GM21723 (cell line): ENCODE measurements around the gene CAMK1D.
A peak's percentile ranks its signal among the peaks of the same experiment; 100 is the strongest.

ENCODE experiments used
- ATAC-seq: cut with Tn5 transposase; IDR thresholded peaks from one replicate; pipeline ENCODE4 v1.9.1; 2021; ENCODE audit warnings: mild to moderate bottlenecking, moderate library complexity; ENCODE audit not compliant: unreplicated experiment

The CAMK1D gene

DNA sequence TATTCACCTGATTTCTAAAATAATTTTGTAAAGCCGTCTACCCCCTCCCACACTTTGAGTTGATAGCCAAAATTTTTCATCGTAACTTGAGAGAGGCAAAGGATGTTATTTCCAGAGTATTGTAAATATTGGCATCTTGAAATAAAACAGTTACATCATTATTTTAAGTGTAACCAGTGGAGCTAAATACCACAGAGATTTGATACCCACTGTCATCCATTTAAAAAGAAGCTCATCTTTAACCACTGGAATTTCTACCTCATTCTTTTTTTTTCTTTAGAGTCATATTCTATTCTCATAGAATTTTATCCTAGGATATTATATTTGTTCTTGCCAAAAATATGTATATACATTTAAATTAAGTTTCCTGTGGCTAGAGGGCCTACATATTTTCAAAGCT, 48.6 kb downstream of the CAMK1D start:
- ATAC-seq: no peak

DNA sequence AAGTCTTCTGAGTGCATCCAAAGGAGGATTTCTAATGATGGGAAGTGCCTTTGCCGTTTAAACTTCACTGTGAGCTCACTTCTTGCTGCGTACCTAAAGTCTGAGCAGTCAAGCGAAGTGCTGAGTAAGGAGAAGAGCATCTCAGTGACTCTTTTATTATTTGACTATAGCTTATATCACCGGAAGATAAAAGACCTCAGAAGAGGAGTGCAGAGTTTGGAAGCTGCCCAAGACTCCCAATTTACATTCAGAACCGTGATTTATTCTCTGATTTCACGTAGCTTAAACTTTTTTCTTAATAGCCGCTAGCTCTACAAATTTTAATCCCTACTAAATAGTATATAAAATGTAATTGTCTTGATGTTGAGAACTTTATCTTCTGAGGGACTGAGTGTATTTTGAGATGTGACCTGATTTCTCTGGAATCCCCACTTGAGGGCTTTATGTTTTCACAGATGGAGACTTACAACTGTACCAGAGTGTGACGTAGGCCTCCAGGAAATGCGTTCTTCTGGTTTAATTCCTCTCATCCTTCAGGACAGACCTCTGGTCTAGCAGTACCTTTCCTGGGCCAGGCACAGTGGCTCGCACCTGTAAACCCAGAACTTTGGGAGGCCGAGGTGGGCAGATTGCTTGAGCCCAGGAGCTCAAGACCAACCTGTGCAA, 51.1 kb downstream of the CAMK1D start:
- no peak for ATAC-seq

DNA sequence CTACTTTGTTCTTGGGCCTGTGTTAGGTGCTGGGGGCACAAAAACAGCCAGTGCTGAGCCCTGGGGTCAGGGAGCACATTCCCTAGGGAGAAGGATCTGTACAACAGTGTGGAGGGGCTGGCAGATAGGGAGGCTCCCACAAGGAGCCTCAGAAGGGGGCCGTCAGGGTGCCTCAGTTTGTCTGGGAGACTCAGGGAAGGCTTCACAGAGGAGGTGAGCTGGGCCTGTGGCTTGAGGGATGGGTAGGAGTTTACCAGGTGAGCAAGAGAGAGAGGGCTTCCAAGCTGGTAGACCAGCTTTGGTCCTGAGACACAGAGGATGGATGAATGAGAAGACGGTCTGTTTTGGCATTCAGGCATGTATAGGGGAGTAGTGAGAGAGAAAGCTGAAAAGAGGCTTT, 52.1 kb downstream of the CAMK1D start:
- no peak for ATAC-seq

DNA sequence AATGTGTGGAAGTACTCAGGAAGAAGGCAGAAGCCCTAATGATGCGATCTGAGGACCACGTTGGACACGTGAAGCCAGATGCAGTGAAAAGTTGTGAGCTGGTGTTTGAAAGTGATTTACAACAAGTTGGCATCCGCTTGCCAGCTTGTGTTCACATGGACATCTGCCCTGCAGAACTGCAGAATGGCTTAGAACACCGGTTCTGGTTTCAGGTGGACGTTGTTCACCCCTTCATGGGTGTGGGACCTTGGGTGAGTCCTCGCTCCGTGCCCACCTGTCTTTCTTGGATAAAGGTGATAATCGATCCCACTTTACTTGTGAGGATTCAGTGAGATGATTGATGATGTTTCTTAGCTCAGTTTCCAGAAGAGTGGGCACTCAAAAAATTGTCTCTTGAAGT, 53.8 kb downstream of the CAMK1D start:
- ATAC-seq: no peak

DNA sequence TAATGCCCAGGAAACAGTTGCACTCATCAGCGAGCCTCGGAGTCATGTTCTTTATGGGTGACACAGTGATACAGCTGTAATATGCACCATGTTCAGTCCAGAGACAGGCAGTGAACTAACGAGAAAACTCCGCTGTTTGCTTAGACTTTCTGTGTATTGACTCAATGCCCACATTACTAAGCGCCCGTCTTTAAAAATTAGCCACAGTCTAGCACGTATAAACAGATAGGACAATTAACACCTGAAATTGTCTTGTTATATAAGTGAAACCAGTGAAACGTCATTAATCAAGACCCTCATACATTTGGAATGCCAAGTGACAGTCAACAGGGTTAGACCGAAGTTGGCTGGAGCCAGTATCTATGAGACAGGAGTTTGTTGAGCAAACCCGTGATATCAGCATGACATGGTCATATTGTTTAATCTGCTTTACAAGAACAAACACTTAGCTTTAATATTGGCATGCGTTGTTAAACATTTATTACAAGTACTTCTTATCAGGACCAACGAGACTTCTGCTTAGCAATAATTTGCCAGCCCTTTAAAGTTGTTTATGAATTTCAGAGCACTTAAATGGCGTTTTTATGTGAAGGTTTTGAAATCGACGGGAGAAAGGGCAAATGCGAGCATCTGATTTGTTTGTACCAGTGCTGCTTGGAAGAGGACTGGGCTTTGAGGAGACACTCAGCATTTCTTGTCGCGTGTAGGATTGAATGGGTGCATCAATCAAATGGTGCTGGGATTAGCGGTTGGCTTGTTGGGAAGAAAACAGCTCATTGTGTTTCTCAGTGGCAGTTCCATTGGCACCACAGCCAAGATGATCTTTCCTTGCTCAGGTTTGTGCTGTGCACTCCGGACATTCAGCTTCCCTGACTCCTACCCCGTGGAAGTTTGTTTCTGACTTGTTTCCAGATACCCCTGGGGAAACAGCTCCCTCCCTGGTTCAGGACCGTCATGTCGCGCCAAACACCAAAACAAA, 56.3 kb downstream of the CAMK1D start:
- ATAC-seq: no peak

DNA sequence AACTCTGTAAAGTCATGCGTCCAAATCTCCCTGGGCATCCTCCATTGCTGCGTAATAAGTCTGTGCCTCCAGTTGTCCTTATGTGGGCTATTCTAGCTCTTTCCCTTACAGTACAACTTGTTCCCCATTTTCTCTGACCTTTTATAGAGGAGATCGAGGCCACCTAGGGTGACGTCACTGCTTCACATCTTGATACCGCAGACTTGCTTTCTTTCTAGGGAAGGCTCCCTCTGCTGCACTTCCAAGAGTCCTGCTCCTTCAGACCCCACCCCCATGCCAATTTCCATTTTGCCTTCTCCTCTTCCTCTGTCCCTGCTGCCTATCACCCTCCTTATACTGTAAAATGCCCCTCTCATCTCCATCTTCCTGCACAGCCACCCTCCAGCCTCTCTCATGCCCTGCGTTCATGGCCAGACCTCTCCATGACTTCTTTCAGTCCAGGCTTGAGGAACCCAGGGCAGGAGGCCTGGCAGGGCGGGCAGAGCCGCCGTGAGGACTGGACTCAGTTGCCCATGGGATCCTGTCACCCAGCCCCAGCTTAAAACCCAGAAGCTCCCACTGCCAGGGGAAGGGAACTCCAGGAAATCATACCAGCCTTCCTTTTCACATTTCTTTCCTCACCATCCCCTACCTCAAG, 57.5 kb downstream of the CAMK1D start:
- no peak for ATAC-seq

DNA sequence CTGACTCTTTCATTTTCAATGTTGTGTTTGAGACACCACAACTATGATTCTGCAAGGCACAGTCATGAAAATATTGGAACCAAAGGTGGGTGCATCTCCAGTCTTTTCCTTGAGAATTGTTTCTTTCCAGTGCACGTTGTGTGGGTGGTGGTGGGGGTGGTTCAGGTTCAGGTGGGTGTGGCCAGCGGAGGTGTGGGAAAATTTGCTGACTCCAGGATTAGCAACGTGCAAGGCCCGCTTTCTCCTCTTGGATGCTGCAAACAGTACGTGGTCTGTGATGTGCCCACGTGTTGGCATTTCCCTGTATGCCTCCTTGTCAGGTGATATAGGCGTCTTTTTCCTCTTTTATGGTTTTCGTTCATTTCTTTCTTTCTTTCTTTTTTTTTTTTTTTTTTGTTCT, 59.1 kb downstream of the CAMK1D start:
- ATAC-seq: no peak

DNA sequence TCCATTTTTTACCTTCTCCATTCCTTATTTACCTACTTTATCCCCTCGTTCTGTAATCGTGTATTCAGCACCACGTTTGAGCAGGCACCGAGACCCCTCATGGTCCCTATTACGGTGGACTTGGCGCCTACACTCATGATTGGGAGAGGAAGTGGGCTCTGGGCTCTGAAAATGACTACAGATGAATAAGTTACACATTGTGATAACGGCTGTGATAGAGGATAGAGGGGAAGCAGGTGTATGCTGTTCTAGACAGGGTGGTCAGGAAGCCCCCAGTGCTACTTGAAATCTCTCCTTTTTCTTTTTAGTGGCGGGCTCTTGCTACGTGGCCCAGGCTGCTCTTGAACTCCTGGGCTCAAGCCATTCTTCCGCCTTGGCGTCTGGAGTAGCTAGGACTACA, 59.8 kb downstream of the CAMK1D start:
- no peak for ATAC-seq

DNA sequence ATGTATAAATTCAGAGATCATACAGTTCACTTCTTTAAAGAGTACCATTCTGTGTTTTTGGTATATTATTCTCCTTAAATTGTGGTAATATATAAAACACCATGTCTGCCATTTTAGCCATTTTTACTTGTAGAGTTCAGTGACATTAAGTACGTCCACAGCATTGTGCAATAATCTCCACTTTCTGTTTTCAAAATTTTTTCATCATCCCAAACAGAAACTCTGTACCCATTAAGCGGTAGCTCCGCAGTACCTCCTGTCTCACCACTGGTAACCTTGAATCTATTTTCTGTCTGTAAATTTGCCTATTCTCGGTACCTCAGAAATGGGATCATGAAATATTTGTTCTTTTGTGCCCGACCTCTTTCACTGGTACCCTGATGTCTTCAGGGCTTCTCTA, 60.3 kb downstream of the CAMK1D start:
- ATAC-seq: no peak

DNA sequence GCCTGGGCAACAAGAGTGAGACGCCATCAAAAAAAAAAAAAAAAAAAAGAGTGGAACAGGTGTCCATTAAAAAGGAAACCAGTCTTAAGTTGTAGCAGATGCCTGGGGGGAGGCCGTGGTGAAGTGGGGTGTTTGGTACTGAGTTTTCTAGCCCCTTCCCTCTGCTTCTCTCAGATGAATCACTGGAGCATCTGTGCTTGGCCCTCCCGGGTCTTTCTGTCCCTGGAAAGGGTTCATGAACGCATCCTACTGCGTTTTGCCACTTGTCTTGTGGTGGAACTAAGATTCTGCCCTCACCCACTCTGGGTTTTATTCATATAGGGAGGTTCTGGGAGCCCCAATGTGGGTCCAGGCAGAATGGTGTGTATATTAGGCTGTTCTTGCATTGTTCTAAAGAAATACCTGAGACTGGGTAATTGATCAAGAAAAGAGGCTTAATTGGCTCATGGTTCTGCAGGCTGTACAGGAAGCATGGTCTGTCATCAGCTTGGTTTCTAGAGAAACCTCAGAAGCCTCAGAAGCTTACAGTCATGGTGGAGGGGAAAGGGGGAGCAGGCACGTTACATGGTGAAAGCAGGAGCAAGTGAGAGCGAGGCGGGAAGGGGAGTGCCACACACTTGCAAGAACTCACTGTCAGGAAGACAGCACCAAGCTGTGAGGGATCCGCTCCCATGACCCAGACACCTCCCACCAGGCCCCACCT, 63.5 kb downstream of the CAMK1D start:
- peak; percentile 56 for ATAC-seq

DNA sequence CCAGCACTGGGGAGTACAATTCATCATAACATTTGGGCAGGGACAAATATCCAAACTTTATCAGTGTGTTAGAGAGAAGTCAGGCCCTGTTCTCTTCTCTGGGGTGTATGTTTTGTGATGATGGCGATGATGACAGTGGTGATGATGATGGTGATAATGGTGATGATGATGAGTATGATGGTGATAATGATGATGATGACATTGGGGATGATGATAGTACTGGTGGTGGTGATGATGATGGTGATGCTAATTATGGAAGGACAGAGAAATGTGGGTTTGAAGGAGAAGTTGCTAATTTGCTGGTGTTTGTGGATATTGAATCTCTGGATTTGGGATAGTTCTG, 64.0 kb downstream of the CAMK1D start:
- no peak for ATAC-seq

DNA sequence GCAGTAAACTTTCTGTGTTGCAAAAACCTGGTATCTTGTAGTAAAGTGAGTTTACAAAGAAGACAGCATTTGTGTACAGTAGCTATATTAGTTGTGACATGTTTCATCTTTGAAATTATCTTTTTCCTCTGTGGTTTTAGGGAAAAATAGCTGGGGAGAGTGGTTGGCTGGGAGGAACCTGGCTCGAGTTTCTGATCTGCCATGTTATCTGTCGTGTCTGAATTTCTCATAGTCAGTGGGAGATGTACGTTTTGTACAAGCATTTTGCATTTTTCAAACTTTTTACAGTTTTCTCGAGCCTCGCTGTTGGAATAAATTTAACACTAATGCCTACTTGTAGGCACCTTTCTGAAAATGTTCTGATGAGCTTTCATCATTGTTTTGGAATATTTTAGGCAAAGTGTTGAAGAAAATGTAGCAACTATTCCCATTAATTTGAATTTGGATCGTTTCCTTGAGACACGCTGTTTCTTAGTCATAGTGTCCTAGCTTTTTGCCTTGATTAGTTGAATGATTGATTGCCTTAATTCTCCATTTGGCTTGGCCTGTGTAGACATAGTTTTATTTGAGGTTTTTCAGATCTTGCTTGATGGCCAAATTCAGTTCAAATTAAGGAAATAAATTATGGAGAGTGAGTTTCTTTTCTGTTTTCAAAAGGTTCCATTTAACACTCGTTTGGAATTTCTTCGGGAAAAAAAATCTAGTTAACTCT, 65.1 kb downstream of the CAMK1D start:
- no peak for ATAC-seq

DNA sequence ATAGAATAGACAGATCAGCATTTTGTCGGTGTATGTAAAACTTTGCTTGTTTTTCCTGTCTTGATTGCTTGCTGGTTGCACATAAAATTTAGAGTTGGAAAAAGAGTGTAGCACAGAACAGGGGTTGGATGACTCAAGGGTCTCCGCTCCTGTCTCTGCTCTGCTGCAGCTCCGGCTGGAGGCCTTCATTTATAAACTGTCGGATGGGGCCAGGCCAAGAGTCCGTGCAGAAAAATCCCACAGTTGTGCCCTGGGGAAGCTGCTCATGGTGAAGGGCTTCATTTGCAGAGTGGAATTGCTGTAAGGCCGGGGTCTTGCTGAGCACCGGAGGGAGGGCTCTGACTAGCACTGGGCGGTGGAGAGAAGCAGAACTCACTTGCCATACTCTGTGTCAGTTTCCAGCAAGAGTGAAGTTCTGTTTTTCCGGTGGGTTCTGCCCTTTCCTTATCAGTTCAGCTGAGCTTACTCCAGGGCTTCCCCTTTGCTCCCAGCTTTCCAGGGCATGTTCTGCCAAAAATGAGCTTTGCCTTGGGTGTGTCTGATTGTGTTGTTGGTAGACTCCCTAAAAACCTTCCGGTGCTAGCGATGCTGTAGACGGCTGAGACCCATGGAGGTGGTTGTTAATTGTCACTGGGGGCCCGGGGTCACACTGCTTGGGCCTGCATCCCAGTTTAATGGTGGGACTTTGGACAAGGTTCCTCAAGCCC, 67.2 kb downstream of the CAMK1D start:
- ATAC-seq: no peak

DNA sequence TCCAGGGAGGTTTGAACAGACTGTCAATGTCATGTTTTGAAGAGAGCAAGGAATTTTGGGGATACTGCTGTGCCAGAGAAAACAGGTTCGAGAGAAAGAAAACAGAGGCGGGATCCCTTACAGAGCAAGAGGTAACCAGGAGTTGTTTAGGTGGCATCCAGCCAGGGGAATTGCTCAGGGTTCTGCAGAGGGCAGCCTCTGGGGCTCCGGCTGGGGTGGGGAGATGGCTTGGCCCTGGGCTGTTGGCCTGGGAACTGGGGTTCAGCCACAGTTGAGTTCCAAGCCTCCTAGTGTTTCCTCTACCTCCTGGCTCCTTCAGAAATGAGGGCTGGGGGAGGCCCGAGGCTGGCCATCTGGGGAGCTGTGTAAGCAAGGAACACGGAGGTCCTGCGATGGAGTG, 68.0 kb downstream of the CAMK1D start:
- no peak for ATAC-seq

DNA sequence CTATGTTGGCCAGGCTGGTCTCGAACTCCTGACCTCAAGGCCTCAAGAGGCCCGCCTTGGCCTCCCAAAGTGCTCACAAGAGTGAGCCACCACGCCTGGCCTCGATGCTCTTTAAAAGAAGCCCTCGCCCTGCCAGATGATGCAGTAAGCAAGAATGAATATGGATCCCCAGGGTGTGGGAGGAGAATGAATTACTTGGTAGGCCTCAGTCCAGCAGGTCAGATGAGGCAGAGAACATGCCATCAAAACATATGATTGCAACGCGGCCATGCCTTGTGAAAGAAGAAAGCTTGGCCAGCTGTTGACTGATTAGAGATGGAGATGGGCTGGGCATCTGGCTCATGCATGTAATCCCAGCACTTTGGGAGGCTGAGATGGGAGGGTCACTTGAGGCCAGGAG, 68.7 kb downstream of the CAMK1D start:
- ATAC-seq: no peak

DNA sequence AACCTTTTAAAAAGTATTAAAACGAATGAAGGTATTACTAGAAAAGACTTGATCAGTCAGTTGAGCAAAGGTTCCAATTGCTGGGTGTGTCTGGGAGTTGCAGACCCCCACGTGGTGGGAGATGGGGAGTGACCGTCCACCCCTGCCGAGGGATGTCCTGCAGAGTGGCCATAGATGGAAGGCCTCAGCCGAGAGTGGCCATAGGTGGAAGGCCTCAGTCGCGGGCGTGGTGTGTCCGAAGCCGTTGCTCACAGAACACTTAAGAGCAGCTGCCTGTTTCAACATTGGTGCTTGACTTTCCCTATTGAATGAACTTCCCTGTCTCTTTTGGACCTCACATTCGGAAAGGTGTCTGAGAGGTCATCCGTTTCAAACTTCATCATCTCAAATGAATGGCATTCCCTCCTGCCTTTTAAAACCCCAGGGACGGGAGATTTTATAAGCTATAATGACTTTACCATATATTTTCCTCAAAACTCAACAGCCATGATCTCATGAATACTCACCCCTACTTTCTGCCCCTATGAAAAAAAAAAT, 69.4 kb downstream of the CAMK1D start:
- ATAC-seq: no peak

DNA sequence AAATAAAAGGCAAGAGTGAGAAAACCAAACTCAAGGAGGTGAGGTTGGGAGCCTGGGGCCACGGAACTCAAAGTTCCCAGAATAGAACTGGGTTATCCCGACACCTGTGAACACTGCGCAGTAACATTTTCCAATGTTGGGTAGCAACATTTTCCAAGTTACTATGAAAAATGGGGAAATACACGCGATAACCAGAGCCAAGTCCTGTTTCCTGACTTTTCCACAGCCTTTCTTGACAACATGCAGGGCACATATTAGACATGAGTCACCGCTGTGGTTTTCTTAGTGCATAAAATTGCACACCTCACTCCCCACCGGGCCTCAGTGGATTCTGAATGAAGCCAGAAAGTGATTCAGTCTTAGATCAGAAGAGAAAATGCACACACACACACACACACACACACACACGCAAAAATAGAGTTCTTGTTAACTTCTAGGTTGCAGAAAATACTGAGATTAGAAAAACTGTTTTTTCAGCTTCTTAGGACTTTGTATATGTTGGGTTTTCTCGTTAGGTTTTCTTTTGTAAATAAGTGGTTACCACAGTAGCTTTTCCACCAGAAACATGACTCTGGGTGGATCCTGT, 70.0 kb downstream of the CAMK1D start:
- ATAC-seq: no peak

DNA sequence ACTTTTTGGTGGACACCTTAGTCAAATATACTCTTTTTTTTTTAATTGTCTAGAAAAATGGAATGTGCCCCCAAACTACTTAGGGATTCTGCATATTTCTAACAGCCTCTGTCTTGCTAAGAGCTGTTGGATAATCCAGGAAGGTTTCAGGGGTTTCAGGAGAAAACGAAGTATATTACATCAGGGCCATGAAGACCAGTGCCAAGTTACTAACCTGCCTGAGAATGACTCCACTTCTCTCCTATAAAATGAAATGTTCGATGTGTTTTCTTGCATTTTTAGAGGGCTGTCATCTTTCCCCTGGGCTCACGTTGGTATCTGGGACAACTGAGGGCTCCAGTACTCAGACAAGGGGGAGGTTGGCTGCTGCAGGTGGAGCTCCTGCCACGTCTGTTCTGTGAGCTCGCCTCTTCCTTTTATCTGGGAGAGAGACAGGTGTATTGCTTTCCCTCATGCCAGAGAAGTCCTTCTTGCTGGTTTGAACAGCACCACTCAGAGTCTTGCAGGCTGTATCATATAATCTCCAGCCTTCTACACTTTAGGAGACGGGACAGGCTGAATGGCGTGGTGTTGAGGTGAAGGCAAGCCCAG, 71.3 kb downstream of the CAMK1D start:
- no peak for ATAC-seq

DNA sequence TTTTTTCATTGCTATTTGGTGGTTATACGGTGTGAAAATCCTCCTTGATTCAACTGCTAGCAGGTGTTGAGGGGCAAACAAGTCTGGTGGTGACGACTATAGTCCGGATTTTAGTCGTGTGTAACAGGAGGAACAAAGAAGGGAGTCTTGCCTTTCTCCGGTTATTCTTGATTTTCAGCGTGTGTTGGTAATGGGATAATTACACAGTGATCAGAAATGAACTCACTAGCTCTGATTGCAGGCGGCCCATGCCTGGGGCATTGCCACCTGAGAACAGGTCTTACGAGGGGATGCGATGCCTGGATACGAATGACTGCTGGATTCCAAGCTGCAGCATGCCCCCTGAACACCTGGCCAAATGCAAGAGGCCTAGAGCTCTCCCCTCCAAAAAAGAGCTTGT, 72.8 kb downstream of the CAMK1D start:
- ATAC-seq: no peak
